ENCODE results near the gene RABGAP1L.

RABGAP1L gene

DNA sequence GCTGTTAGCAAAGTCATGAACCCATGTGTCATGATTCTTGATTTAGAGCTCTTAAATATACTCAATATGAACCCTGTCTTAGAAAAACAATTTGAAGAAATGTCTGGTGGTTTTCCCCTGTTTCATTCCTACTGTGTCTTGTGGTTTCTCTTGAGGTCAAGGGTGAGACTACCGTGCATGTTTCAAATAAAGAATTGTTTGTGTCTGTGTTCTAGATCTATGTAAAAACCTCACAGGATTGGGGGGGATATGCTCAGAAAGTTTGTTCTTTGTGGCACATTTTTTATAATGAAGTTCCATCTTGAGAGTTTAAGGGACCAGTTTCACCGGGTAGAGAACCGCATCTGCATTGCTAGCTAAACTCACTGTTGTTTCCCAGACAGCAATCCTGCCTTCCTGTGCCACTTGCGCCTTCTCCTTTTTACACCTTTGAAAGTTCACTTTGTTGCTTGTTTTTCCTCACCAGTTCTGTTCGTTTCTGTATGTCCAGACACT lies 809.5 kb downstream of the RABGAP1L start:
- TF ChIP-seq, protein P1, sequence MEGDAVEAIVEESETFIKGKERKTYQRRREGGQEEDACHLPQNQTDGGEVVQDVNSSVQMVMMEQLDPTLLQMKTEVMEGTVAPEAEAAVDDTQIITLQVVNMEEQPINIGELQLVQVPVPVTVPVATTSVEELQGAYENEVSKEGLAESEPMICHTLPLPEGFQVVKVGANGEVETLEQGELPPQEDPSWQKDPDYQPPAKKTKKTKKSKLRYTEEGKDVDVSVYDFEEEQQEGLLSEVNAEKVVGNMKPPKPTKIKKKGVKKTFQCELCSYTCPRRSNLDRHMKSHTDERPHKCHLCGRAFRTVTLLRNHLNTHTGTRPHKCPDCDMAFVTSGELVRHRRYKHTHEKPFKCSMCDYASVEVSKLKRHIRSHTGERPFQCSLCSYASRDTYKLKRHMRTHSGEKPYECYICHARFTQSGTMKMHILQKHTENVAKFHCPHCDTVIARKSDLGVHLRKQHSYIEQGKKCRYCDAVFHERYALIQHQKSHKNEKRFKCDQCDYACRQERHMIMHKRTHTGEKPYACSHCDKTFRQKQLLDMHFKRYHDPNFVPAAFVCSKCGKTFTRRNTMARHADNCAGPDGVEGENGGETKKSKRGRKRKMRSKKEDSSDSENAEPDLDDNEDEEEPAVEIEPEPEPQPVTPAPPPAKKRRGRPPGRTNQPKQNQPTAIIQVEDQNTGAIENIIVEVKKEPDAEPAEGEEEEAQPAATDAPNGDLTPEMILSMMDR (IDR thresholded peaks at IDR 0.05; ENCODE audit: low read depth, low read length, missing control alignments) = no peak
- H3K27ac ChIP-seq = peak overlapping the region; percentile 27

DNA sequence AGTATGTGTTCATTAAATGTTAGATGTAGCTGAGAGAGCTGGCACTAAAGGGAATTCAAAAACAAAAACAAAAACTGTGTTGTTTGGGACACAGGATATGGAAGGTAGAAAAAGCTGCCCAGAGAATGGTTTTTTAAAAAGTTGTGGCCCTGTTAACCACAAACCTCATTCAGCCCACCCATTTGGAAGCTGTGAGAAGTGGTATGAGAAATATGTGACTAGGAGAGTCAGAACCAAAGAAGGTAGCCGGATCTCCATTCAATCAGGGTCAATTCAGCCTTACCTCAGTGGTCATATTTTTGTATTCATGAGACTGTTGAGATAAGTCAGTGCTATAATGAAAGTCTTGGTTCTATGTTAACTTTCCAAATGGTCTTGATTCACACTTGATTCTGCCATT lies 810.7 kb downstream of the RABGAP1L start:
- H3K36me3 ChIP-seq (replicated peaks) = no peaks in the 10 kb centered on the region
- peak; percentile 40 for DNase-seq
- in situ Hi-C loops (cut with HindIII; ENCODE audit: low pct_ligation_motif_present, low sequenced_read_pairs) = loop anchor here (25.0 kb wide), 1 partner anchor 183 kb away; no protein-coding TSS in a partner anchor
- no peak overlapping the region for H3K27ac ChIP-seq
- H3K4me3 ChIP-seq (ENCODE audit: low read depth, low read length) = no peak overlapping the region
- H3K27me3 ChIP-seq (replicated peaks) = peaks cover 4% of the 10 kb centered on the region
- TF ChIP-seq, protein P1 (IDR thresholded peaks at IDR 0.05; ENCODE audit: low read depth, low read length, missing control alignments) = no peak

More for the DNA sequence above, 809.5 kb downstream of the RABGAP1L start:
- Histone ChIP-seq H3K27me3 (replicated peaks) (peaks cover 4% of the 10 kb centered on the region), H3K4me3 (ENCODE audit: low read depth, low read length) (no peak overlapping the region), H3K36me3 (replicated peaks) (no peaks in the 10 kb centered on the region)
- in situ Hi-C loops (cut with HindIII; ENCODE audit: low pct_ligation_motif_present, low sequenced_read_pairs) = loop anchor here (25.0 kb wide), 1 partner anchor 181 kb away; no protein-coding TSS in a partner anchor
- peak; percentile 83 for DNase-seq

DNA sequence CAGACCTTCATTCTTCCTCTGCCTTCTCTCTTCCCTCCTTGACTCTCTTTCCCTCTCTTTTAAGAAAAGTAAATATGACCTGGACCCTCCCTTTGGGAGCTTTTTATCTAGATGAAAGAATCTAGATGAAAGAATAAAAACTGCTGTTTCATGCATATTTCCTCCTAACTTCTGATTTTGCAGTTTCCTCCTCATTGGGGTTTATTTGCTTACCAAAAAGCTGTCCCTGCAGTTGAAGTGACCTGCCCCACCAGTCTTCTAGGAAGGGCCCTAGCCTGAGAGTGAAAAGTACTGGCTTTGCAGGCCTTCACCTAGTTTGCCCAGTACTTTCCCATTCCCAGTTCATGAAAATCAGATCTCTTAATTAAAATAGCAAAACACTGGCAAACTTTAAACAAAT lies 812.1 kb downstream of the RABGAP1L start:
- Histone ChIP-seq H3K27ac (no peak overlapping the region), H3K36me3 (replicated peaks) (no peaks in the 10 kb centered on the region), H3K4me3 (ENCODE audit: low read depth, low read length) (no peak overlapping the region), H3K27me3 (replicated peaks) (no peaks in the 10 kb centered on the region)
- DNase-seq = no peak
- TF ChIP-seq, protein P1 (IDR thresholded peaks at IDR 0.05; ENCODE audit: low read depth, low read length, missing control alignments) = no peak
- in situ Hi-C loops (cut with HindIII; ENCODE audit: low pct_ligation_motif_present, low sequenced_read_pairs) = loop anchor here (25.0 kb wide), 1 partner anchor 184 kb away; no protein-coding TSS in a partner anchor

DNA sequence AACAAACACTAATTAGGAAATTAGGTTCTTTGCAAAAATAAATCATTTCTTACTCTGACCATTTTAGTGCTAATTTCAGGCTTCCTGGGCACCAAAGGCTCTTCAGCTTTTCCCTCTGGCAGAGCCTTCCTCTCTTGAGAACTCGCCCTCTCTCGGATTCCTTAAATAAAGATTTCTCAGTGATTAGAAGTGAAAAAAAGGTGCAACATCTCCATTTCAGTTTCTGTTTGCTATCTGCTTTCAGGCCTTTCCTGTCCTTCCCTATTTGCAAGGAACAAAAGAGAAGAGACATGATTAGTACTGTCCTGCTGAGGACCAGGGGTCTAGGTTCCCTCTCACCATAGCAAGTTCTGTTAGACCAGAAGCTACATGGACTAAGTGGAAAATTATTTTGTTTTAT lies 812.6 kb downstream of the RABGAP1L start:
- Histone ChIP-seq H3K27ac (no peak overlapping the region), H3K4me3 (ENCODE audit: low read depth, low read length) (no peak overlapping the region), H3K27me3 (replicated peaks) (no peaks in the 10 kb centered on the region), H3K36me3 (replicated peaks) (no peaks in the 10 kb centered on the region)
- TF ChIP-seq, protein P1 (IDR thresholded peaks at IDR 0.05; ENCODE audit: low read depth, low read length, missing control alignments) = no peak
- in situ Hi-C loops (cut with HindIII; ENCODE audit: low pct_ligation_motif_present, low sequenced_read_pairs) = loop anchor here (25.0 kb wide), 1 partner anchor 185 kb away; no protein-coding TSS in a partner anchor
- DNase-seq = no peak

DNA sequence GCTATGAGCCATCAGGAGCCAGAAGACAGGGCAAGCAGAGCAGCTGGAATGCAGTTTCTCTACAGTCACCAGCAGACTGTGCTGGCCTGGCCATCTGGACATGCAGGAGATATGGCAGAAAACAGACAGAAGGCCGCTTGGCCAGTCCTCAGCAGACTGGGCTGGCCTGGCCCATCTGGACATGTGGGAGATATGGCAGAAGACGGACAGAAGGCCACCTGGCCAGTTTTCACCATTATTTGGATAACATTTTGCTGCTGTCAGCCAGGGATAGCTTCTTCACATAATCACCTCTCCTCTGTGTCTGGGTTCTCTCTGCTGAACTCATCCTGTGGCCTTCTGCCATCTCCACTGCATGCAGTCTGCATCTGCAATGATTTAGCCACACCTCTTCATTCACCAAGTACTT lies 815.4 kb downstream of the RABGAP1L start:
- Histone ChIP-seq H3K36me3 (replicated peaks) (no peaks in the 10 kb centered on the region), H3K27ac (no peak overlapping the region), H3K27me3 (replicated peaks) (no peaks in the 10 kb centered on the region), H3K4me3 (ENCODE audit: low read depth, low read length) (no peak overlapping the region)
- in situ Hi-C loops (cut with HindIII; ENCODE audit: low pct_ligation_motif_present, low sequenced_read_pairs) = loop anchor here (25.0 kb wide), 1 partner anchor 187 kb away; no protein-coding TSS in a partner anchor
- no peak for DNase-seq
- TF ChIP-seq, protein P1 (IDR thresholded peaks at IDR 0.05; ENCODE audit: low read depth, low read length, missing control alignments) = no peak

DNA sequence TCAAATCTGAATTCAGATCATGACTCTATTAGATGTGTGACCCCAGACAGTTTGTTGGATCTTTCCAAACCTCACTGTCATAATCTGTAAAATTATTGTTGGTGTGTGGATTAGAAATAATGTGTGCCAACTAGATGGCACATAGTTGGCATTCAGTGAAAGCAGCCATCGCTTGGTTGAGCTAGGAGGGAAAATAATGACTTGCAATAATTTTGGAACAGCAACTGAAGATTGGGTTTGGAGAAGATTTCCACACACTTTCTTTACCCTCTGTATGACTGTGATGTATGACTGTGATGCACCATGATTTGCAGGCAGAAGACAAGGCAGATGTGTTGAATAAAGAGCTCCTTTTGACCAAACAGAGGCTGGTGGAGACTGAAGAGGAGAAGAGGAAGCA lies 816.4 kb downstream of the RABGAP1L start:
- H3K27ac ChIP-seq = no peak overlapping the region
- no peaks in the 10 kb centered on the region for H3K27me3 ChIP-seq (replicated peaks)
- DNase-seq = no peak
- TF ChIP-seq, protein P1 (IDR thresholded peaks at IDR 0.05; ENCODE audit: low read depth, low read length, missing control alignments) = no peak
- H3K36me3 ChIP-seq (replicated peaks) = no peaks in the 10 kb centered on the region
- no peak overlapping the region for H3K4me3 ChIP-seq (ENCODE audit: low read depth, low read length)
- in situ Hi-C loops (cut with HindIII; ENCODE audit: low pct_ligation_motif_present, low sequenced_read_pairs) = no loop called here
